ENCODE measurements around the gene CARF.
"Not testable (repeated sequence)": the region's sequence is repeated elsewhere in the genome, so short reads cannot be mapped to it uniquely, and the experiment has no call there.

Gene CARF

GRCh38 chr2:202976809-202977208 is 64.7 kb downstream of the CARF start:
- TF ChIP-seq CTCF (conservative IDR thresholded peaks at IDR 0.05), result no peak
- no peak overlapping the region for H3K27ac ChIP-seq

- no peak overlapping the region for H3K27ac ChIP-seq
- TF ChIP-seq CTCF (conservative IDR thresholded peaks at IDR 0.05), result no peak
Observed at GRCh38 chr2:202982779-202983491, 70.9 kb downstream of the CARF start.

- no peak overlapping the region for H3K27ac ChIP-seq
- no peak for TF ChIP-seq CTCF (conservative IDR thresholded peaks at IDR 0.05)
Observed at GRCh38 chr2:202989749-202990148, 77.7 kb downstream of the CARF start.

- H3K27ac ChIP-seq, result no peak overlapping the region
- no peak for TF ChIP-seq CTCF (conservative IDR thresholded peaks at IDR 0.05)
Observed at GRCh38 chr2:202990501-202990900, 78.4 kb downstream of the CARF start.

- H3K27ac ChIP-seq, result not testable (repeated sequence)
Observed at GRCh38 chr2:202997113-202997512, 85.0 kb downstream of the CARF start.

GRCh38 chr2:203002054-203002821 is 90.2 kb downstream of the CARF start:
- H3K27ac ChIP-seq, result no peak overlapping the region
- no peak for TF ChIP-seq CTCF (conservative IDR thresholded peaks at IDR 0.05)

GRCh38 chr2:203003716-203004115 is 91.6 kb downstream of the CARF start:
- no peak for TF ChIP-seq CTCF (conservative IDR thresholded peaks at IDR 0.05)
- H3K27ac ChIP-seq, result no peak overlapping the region
